WERI-Rb-1 (cell line): ENCODE data around the gene MRGPRE.

ENCODE experiments used
- DNase-seq: peaks from one replicate; pipeline ENCODE4 v3.0.0-alpha.2; 2020
- H3K27ac ChIP-seq: fragments of 250-450 bp; sonication (Bioruptor Pico); 2 replicates; pipeline ENCODE4 v1.5.1; 2020; ENCODE audit warnings: mild to moderate bottlenecking, moderate library complexity
- H3K27me3 ChIP-seq: fragments of 250-450 bp; sonication (Bioruptor Pico); 2 replicates; pipeline ENCODE4 v1.5.1; 2021; ENCODE audit warnings: mild to moderate bottlenecking, low read depth, moderate library complexity; ENCODE audit not compliant: insufficient read depth, severe bottlenecking
- H3K36me3 ChIP-seq: fragments of 250-450 bp; sonication (Bioruptor Pico); 2 replicates; pipeline ENCODE4 v1.5.1; 2020; ENCODE audit warnings: mild to moderate bottlenecking, moderate library complexity
- H3K4me3 ChIP-seq: 2 replicates; pipeline ENCODE4 v1.5.1; 2011; ENCODE audit warnings: low read depth, mild to moderate bottlenecking, control low read depth, low read length
- H3K9me3 ChIP-seq: fragments of 250-450 bp; sonication (Bioruptor Pico); 2 replicates; pipeline ENCODE4 v1.5.1; 2021; ENCODE audit warnings: mild to moderate bottlenecking, moderate library complexity; ENCODE audit not compliant: severe bottlenecking
- TF ChIP-seq, protein P1 (sequence below): IDR thresholded peaks from 2 replicates; pipeline ENCODE4 v1.5.1; 2011; ENCODE audit warnings: low read depth, mild to moderate bottlenecking, control low read depth, inconsistent platforms, low read length

MRGPRE gene

DNA sequence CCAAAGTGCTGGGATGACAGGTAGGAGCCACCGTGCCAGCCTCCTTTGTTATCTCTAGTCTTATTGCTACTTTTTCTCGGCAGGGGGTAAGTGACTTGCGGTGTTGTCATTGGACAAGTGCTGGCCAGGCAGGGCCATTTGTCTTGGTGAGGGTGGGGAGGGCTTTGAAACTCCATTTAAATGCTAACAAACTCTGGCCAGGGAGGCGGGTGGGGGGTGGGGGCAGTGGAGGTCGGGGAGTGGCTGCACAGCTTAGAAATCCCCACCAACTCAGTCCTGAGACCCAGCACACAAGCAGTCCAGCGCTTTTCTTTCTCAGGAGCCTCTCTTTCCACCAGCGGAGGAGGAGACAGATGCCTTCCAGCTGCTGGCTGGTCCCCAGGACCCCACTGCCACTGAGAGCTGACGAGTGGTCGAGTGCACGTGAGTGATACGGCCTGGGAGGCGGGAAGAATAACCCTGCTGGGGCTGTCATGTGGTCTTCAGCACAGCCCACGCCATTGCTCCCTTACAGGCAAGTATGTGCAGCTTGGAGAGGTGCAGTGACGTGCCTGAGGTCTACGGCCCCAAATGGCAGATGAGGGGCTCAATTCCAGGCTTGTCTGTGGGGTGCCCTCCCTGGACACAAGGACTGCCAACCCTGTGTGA lies 42.9 kb downstream of the MRGPRE start:
- Histone ChIP-seq H3K9me3 (no peaks in the 10 kb centered on the region), H3K4me3 (no peak overlapping the region), H3K27ac (no peak overlapping the region), H3K36me3 (no peaks in the 10 kb centered on the region), H3K27me3 (no peaks in the 10 kb centered on the region)
- DNase-seq, result no peak
- TF ChIP-seq, protein P1, sequence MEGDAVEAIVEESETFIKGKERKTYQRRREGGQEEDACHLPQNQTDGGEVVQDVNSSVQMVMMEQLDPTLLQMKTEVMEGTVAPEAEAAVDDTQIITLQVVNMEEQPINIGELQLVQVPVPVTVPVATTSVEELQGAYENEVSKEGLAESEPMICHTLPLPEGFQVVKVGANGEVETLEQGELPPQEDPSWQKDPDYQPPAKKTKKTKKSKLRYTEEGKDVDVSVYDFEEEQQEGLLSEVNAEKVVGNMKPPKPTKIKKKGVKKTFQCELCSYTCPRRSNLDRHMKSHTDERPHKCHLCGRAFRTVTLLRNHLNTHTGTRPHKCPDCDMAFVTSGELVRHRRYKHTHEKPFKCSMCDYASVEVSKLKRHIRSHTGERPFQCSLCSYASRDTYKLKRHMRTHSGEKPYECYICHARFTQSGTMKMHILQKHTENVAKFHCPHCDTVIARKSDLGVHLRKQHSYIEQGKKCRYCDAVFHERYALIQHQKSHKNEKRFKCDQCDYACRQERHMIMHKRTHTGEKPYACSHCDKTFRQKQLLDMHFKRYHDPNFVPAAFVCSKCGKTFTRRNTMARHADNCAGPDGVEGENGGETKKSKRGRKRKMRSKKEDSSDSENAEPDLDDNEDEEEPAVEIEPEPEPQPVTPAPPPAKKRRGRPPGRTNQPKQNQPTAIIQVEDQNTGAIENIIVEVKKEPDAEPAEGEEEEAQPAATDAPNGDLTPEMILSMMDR, result no peak

DNA sequence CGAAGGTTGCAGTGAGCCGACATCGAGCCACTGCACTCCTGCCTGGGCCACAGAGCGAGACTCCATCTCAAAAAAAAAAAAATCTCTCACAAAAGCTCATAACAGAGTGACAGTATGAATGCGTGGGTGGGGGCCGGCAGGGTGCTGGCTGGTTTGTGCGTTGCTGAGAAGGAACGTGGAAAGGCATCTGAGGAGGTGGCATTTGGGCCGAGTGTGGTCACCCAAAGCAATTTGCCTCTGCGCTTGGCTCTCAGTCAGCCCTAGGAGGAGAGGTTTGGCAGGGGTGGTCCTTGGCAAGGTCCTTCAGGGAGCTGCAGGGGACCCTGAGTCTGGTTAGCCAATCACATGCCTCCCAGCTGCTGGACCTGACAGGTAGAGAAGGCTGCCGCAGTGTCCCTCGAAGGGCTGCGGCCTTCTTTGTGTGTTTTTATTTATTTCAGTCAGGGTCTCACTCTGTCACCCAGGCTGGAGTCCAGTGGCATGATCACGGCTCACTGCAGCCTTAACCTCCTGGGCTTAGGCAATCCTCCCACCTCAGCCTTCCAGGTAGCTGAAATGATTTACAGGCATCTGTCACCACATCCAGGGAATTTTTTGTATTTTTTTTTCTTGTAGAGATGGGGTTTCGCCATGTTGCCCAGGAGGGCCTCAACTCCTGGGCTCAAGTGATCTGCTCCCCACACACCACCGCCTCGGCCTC lies 43.6 kb downstream of the MRGPRE start:
- H3K27ac ChIP-seq, result no peak overlapping the region
- H3K27me3 ChIP-seq, result no peaks in the 10 kb centered on the region
- no peaks in the 10 kb centered on the region for H3K9me3 ChIP-seq
- H3K36me3 ChIP-seq, result no peaks in the 10 kb centered on the region
- TF ChIP-seq, protein P1, result no peak
- DNase-seq, result no peak
- H3K4me3 ChIP-seq, result no peak overlapping the region

DNA sequence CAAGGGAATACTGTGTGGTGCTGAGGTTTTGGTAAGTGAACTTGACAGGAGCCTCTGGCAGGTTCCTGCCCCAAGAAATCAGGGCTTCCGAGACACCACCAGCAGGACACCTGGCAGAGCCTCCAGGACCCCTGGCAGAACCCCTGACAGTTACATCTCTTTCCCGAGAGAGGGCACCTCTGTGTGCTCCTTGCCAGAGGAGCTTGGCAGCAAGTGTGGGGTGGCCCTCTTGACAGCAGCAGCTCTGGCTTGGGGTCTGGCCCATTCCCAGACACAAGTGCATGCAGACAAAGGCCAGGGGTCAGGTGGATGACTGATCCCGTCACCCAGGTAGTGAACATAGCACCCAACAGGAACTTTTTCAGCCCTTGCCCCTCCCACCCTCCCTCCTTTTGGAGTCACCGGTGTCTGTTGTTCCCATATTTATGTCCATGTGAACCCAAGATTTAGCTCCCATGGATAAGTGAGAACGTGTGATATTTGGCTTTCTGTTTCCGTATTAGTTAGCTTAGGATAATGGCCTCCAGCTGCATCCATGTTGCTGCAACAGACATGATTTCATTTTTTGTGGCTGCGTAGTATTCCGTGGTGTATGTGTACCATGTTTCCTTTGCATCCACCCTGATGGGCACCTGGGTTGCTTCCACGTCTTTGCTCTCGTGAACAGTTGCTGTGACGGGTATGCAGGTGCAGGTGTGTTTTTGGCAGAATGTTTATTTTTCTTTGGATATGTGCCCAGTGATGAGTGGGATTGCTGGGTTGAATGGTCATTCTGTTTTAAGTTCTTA lies 45.9 kb downstream of the MRGPRE start:
- H3K27me3 ChIP-seq, result no peaks in the 10 kb centered on the region

DNA sequence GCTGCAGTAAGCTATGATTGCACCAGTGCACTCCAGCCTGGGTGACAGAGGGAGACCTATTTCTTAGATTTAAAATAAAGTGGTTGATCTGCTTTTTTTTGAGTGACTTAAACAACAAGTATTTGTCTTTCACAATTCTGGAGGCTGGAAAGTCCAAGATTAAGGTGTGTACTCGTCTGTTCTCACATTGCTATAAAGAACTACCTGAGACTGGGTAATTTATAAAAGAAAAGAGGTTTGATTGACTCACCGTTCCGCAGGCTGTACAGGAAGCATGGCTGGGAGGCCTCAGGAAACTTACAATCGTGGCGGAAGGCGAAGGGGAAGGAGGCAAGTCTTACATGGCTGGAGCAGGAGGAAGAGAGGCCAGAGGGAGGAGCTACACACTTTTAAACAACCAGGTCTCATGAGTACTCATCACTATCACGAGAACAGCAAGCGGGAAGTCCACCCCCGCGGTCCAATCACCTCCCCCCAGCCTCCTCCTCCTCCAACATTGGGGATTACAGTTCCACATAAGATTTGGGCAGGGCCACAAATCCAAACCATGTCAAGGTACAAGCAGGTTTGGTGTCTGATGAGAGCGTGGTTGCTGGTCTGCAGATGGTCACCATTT lies 47.4 kb downstream of the MRGPRE start:
- Histone ChIP-seq H3K36me3 (no peaks in the 10 kb centered on the region), H3K9me3 (no peaks in the 10 kb centered on the region), H3K27me3 (no peaks in the 10 kb centered on the region), H3K27ac (no peak overlapping the region), H3K4me3 (no peak overlapping the region)
- TF ChIP-seq, protein P1, result no peak
- DNase-seq, result no peak

More for the DNA sequence above, 45.9 kb downstream of the MRGPRE start:
- no peaks in the 10 kb centered on the region for H3K36me3 ChIP-seq
- DNase-seq, result no peak
- no peaks in the 10 kb centered on the region for H3K9me3 ChIP-seq
- H3K4me3 ChIP-seq, result no peak overlapping the region
- H3K27ac ChIP-seq, result no peak overlapping the region
- TF ChIP-seq, protein P1, result no peak

DNA sequence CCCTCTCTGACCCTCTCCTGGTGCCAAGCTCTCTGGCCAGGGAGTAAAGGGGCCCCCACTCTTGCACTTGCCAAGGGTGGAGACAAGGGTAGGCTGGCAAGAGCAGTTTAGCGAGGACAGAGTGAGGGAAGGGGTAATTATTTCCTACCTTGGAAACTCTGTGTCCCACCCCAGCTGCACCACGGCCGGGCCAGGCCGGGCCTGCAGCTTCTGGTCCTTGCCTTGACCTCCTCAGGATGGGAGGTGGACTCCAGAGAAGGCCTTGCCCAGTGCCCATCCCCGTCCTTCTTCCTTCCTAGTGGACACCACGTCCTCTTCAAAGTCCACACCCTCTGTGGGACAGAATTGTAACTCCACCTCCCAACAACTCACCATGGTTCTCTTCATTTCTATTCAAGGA lies 48.7 kb downstream of the MRGPRE start:
- Histone ChIP-seq H3K9me3 (no peaks in the 10 kb centered on the region), H3K36me3 (no peaks in the 10 kb centered on the region), H3K27ac (no peak overlapping the region)

More for the DNA sequence above, 48.7 kb downstream of the MRGPRE start:
- no peak for DNase-seq
- TF ChIP-seq, protein P1, result no peak
- no peak overlapping the region for H3K4me3 ChIP-seq
- no peaks in the 10 kb centered on the region for H3K27me3 ChIP-seq
